Small intestine (tissue), 7 donors: ENCODE results near the gene CHRNA4. TPM values are rescaled to one million over a fixed set of nuclear protein-coding genes. Genes with fewer than 3 reads are reported as not detected.

Source experiments
- DNase-seq, 2 donors: peaks; one replicate each; pipeline versions ENCODE4 v3.0.0 to v3.0.0-alpha.2; 2013
- FAIRE-seq: peaks from 2 replicates; lab custom pipeline; 2012; peaks lifted over from hg19 to GRCh38; lab: Jason Lieb, UNC
- H3K27ac ChIP-seq, 3 donors: one replicate each; pipeline ENCODE4 v1.5.1; 2013; ENCODE audit warnings: low read length in 2 of 3, mild to moderate bottlenecking in 2 of 3, control low read depth in 1 of 3, inconsistent platforms in 1 of 3, low read depth in 1 of 3, moderate library complexity in 1 of 3
- H3K27me3 ChIP-seq, 3 donors: one replicate each; pipeline ENCODE4 v1.6.1; 2013; ENCODE audit warnings: low read length in 3 of 3, inconsistent platforms in 1 of 3; ENCODE audit not compliant: control insufficient read depth in 3 of 3, insufficient read depth in 3 of 3
- H3K36me3 ChIP-seq, 3 donors: one replicate each; pipeline ENCODE4 v1.6.1; 2013; ENCODE audit warnings: low read length in 3 of 3, inconsistent platforms in 1 of 3, low read depth in 1 of 3, mild to moderate bottlenecking in 1 of 3, moderate library complexity in 1 of 3; ENCODE audit not compliant: control insufficient read depth in 3 of 3, insufficient read depth in 2 of 3
- H3K4me1 ChIP-seq, 3 donors: one replicate each; pipeline ENCODE4 v1.6.1; 2013; ENCODE audit warnings: low read length in 2 of 3, inconsistent platforms in 1 of 3, low read depth in 1 of 3, mild to moderate bottlenecking in 1 of 3, moderate library complexity in 1 of 3; ENCODE audit not compliant: control insufficient read depth in 3 of 3, insufficient read depth in 2 of 3
- H3K4me3 ChIP-seq, 3 donors: one replicate each; pipeline ENCODE4 v1.5.1; 2013; ENCODE audit warnings: low read length in 3 of 3, control low read depth in 1 of 3, inconsistent platforms in 1 of 3, low read depth in 1 of 3, mild to moderate bottlenecking in 1 of 3, moderate library complexity in 1 of 3
- H3K9me3 ChIP-seq, 2 donors: one replicate each; pipeline ENCODE4 v1.6.1; 2013; ENCODE audit warnings: low read depth in 1 of 2, low read length in 1 of 2; ENCODE audit not compliant: control insufficient read depth in 2 of 2, insufficient read depth in 1 of 2
- WGBS, 3 donors: extraction: QIAGEN DNeasy Blood & Tissue Kit; methylation state at CpG; one replicate each; pipeline ENCODE4 v1.1.7; 2013; 5-methylcytosine and 5-hydroxymethylcytosine counted together
- polyA plus RNA-seq, 4 donors: library from polyadenylated mRNA; stranded (reverse) in 3 of 4; unstranded in 1 of 4; fragments of 200-250 nt in 3 of 4; fragments of 120-200 nt in 1 of 4; gene quantifications; one replicate each; pipeline versions ENCODE4 v1.2.1 to v1.2.3, GENCODE V29; 2013
- donor health status: healthy with polysubstance abuse.
- donor health status: control.
- donor health status: control.
- donor health status: Bipolar disorder and iron deficiency.
- donor health status: healthy.

Gene CHRNA4
- polyA plus RNA-seq, 4 donors = 0.01 to 0.87 TPM; not detected in 2

DNA sequence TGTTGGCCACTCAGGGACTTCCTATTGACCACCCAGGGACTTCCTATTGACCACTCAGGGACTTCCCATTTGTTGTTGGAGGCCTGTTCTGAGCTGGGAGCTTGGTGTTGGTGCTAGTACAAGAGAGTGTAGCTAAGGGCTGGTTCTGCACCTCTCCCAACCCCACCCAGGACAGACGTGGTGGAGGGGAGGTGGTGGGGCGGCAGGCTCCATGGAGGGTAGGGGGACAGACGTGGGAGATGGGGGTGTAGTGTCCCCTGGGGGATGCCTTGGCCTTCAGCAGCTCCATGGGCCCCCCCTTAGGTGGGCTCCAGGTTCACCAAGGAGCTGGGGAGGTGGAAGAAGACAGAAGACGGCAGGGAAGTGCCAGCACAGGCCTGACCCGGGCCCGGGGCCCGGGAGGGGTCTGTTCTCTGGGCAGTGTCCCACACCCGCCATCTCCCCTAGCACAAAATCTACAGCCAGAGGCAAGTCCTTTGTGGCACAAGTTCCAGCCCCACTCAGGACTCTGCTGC is 33.9 kb downstream of the CHRNA4 start:
- WGBS, 3 donors = 84 to 87% (median 86%) methylated on average over 8 of the region's 8 CpGs

DNA sequence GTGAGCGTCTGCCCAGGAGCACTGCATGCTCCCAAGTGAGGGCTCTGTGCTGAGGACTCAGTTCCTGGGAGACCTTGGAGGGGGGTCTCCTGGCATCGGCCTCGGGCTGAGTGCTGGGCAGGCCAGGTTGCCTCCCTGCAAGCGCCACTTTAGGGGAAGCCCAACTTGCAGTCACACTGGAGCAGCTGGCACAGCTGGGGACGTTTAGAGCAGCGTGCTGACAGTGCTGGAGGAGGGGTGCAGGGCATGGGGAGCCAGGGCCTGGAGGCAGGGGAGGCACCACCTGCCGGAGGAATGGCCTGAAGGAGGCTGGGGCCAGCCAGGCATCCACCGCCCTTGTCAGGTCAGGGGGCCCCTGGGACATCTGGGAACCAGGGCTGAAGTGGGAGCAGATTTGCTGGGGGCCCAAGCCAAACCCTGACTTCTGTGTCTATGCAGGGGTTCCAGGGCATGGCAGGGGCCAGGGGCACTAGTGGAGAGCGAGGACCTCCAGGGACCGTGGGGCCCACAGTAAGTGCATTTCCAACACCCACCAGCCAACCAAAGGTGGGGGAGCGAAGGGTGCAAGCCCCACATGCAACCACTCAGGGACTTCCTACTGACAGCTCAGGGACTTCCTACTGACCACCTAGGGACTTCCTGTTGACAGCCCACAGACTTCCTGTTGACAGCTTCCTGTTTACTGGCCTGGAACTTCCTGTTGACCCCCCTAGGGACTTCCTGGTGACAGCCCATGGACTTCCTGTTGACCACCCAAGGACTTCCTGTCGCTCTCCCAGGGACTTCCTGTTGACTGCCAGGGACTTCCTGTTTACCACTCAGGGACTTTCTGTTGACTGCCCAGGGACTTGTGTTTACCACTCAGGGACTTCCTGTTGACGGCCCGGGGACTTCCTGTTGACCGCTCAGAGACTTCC is 34.6 kb downstream of the CHRNA4 start:
- 85 to 90% (median 85%) methylated on average over 15 of the region's 15 CpGs for WGBS, 3 donors

More for the DNA sequence above, 33.9 kb downstream of the CHRNA4 start:
- DNase-seq = no peak
- no peak for FAIRE-seq
- peaks cover 0 to 5% (median 3%) of the 10 kb centered on the region in 3 donors for H3K27me3 ChIP-seq
- H3K9me3 ChIP-seq = peaks cover 0 to 7% of the 10 kb centered on the region in 2 donors
- no peaks in the 10 kb centered on the region for H3K36me3 ChIP-seq
- H3K27ac ChIP-seq = peak overlapping the region in 1 of 3 donors; percentile 55
- H3K4me1 ChIP-seq = peaks cover 0 to 7% (median 0%) of the 10 kb centered on the region in 3 donors
- H3K4me3 ChIP-seq = no peak overlapping the region

DNA sequence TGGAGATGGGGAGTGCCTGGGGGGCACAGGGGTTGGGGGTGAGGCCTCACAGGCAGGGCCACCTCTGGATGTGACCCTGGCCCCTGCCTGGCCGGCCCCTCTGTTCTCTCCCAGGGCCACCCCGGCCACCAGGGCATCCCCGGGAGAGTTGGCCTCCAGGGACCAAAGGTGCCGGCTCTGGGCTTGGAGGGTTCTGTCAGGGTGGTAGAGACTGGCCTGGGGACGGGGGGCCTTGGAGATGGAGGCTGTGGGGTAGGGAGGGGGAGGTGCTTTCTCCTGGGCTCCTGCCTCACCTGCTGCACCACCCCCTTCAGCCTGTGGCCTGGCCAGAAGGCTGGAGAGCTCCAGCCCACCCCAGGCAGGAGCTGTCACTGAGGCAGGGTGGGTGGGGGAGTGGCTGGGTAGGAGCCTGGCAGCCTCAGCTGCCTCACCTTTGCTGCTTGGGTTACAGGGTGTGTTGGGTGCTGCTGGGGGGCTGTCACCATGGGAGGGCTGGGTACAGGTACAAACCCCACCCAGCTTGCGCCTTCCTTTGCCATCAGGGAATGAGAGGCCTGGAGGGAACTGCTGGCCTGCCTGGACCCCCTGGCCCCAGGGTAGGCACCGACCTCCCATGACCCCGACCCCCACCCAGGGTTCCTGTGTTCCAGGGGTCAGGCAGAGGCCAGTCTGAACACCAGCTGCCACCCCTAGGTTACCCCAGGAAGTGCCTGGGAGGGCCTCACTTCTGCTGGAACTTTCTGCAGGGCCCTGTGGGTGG is 35.4 kb downstream of the CHRNA4 start:
- FAIRE-seq = no peak
- Histone ChIP-seq H3K27ac (no peak overlapping the region), H3K4me3 (no peak overlapping the region), H3K27me3 (peaks cover 0 to 7% (median 3%) of the 10 kb centered on the region in 3 donors), H3K36me3 (no peaks in the 10 kb centered on the region), H3K4me1 (peaks cover 0 to 4% (median 0%) of the 10 kb centered on the region in 3 donors), H3K9me3 (no peaks in the 10 kb centered on the region)
- 70 to 83% (median 78%) methylated on average over 8 of the region's 8 CpGs for WGBS, 3 donors
- no peak for DNase-seq

More for the DNA sequence above, 34.6 kb downstream of the CHRNA4 start:
- Histone ChIP-seq H3K9me3 (no peaks in the 10 kb centered on the region), H3K27ac (peak overlapping the region in 2 of 3 donors; percentile 21 to 55), H3K36me3 (no peaks in the 10 kb centered on the region), H3K27me3 (peaks cover 0 to 7% (median 3%) of the 10 kb centered on the region in 3 donors), H3K4me3 (no peak overlapping the region), H3K4me1 (peaks cover 0 to 7% (median 0%) of the 10 kb centered on the region in 3 donors)
- no peak for FAIRE-seq
- DNase-seq = no peak

GRCh38 chr20:63325021-63325471 is 36.1 kb downstream of the CHRNA4 start:
- Histone ChIP-seq H3K36me3 (no peaks in the 10 kb centered on the region), H3K27me3 (peaks cover 0 to 7% (median 3%) of the 10 kb centered on the region in 3 donors), H3K27ac (no peak overlapping the region), H3K4me1 (no peaks in the 10 kb centered on the region), H3K9me3 (no peaks in the 10 kb centered on the region), H3K4me3 (no peak overlapping the region)
- WGBS, 3 donors = 71 to 89% (median 84%) methylated on average over 5 to 10 of the region's 10 CpGs
- FAIRE-seq (no peak), DNase-seq (no peak)

DNA sequence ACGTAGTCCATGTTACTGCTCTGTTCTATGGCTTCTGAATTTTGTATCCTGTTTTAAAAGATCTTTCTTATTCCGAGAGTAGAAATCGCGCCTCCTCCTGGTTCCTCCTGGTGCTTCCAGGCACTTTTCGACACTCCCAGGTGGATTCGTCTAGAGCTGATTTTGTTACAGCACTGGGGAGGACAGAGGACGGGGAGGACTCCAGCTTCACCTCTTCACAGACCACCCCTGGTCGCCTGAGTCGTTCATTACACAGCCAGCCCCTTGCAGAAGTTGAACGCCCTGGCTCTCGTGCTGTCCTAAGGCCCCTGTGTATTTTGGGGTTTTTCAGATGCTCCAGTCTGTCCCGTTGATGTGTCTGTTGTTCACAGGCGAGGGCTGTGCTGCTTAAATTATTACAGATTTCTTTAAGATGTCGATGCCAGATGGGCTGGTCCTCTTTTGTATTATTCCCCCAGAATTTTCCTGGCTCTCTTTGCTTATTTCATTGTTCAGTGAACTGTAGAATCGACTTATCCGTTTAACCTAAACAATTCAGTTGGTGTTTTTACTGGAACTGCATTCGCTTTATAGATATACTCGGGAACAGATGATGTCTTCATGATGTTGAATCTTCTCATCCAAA is 37.7 kb downstream of the CHRNA4 start:
- 67 to 73% (median 71%) methylated on average over 18 of the region's 18 CpGs for WGBS, 3 donors
- no peaks in the 10 kb centered on the region for H3K9me3 ChIP-seq
- H3K27ac ChIP-seq = no peak overlapping the region
- H3K4me3 ChIP-seq = no peak overlapping the region
- H3K27me3 ChIP-seq = peaks cover 0 to 7% (median 3%) of the 10 kb centered on the region in 3 donors
- FAIRE-seq (no peak), DNase-seq (no peak)
- H3K4me1 ChIP-seq = no peaks in the 10 kb centered on the region
- no peaks in the 10 kb centered on the region for H3K36me3 ChIP-seq

DNA sequence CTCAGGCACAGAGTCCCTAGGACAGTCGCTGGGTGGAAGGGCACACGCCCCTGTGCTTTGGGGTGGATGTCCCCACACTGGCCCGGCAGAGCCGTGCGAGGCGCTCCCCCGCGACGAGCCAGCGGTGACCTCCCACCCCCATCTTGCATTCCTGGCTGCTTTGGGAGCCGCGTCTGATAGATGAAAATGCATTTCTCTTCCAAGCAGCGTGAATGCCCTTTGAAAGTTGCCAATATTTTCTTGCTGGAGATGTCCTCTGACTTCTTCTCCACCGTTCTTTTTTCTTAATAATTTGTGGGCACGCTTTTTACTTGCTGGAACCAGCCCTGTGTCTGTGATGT is 38.2 kb downstream of the CHRNA4 start:
- Histone ChIP-seq H3K9me3 (no peaks in the 10 kb centered on the region), H3K36me3 (no peaks in the 10 kb centered on the region), H3K27ac (no peak overlapping the region), H3K4me1 (no peaks in the 10 kb centered on the region), H3K27me3 (peaks cover 0 to 7% (median 3%) of the 10 kb centered on the region in 3 donors), H3K4me3 (no peak overlapping the region)
- DNase-seq (no peak), FAIRE-seq (no peak)
- 42 to 47% (median 45%) methylated on average over 15 of the region's 15 CpGs for WGBS, 3 donors

- Histone ChIP-seq H3K4me3 (no peak overlapping the region), H3K27ac (no peak overlapping the region), H3K36me3 (no peaks in the 10 kb centered on the region), H3K27me3 (peaks cover 0 to 7% (median 3%) of the 10 kb centered on the region in 3 donors), H3K9me3 (no peaks in the 10 kb centered on the region), H3K4me1 (no peaks in the 10 kb centered on the region)
- WGBS, 3 donors = 55 to 77% (median 58%) methylated on average over 34 of the region's 34 CpGs
- no peak for DNase-seq
- FAIRE-seq = no peak
Observed at GRCh38 chr20:63322146-63322932, 38.8 kb downstream of the CHRNA4 start.
